Astrocyte (in vitro differentiated cells and primary cell): ENCODE results near the gene SMIM23. TPM values are rescaled to one million over a fixed set of nuclear protein-coding genes. Genes with fewer than 3 reads are reported as not detected.

Source experiments
- DNase-seq: peaks from one replicate; pipeline ENCODE4 v3.0.0-alpha.2; 2010; ENCODE audit warnings: low read depth
- FAIRE-seq: peaks from 2 replicates; lab custom pipeline; 2011; peaks lifted over from hg19 to GRCh38; lab: Jason Lieb, UNC
- H2AFZ ChIP-seq: 2 replicates; pipeline ENCODE4 v1.6.0; 2012; ENCODE audit warnings: low read depth, low read length, inconsistent platforms
- H3K27ac ChIP-seq: 2 replicates; pipeline ENCODE4 v1.5.1; 2011; ENCODE audit warnings: low read depth, low read length, inconsistent platforms
- H3K27me3 ChIP-seq: 2 replicates; pipeline ENCODE4 v1.6.0; 2011; ENCODE audit warnings: low read length, inconsistent platforms; ENCODE audit not compliant: insufficient read depth
- H3K36me3 ChIP-seq: 2 replicates; pipeline ENCODE4 v1.5.1; 2011; ENCODE audit warnings: low read length, inconsistent platforms; ENCODE audit not compliant: insufficient read depth
- H3K4me1 ChIP-seq: 2 replicates; pipeline ENCODE4 v1.5.1; 2011; ENCODE audit warnings: low read length, inconsistent platforms; ENCODE audit not compliant: insufficient read depth
- H3K4me2 ChIP-seq: 2 replicates; pipeline ENCODE4 v1.6.0; 2012; ENCODE audit warnings: low read length, inconsistent platforms
- H3K4me3 ChIP-seq: 2 replicates; pipeline ENCODE4 v1.5.1; 2011; ENCODE audit warnings: low read depth, mild to moderate bottlenecking, low read length, inconsistent platforms; ENCODE audit not compliant: insufficient read depth
- H3K79me2 ChIP-seq: 2 replicates; pipeline ENCODE4 v1.6.0; 2012; ENCODE audit warnings: mild to moderate bottlenecking, low read length, inconsistent platforms; ENCODE audit not compliant: insufficient read depth
- H3K9ac ChIP-seq: 2 replicates; pipeline ENCODE4 v1.6.0; 2012; ENCODE audit warnings: mild to moderate bottlenecking, low read length, inconsistent platforms
- H3K9me3 ChIP-seq: 2 replicates; pipeline ENCODE4 v1.5.1; 2012; ENCODE audit warnings: low read depth, mild to moderate bottlenecking, low read length, inconsistent platforms; ENCODE audit not compliant: insufficient read depth
- H4K20me1 ChIP-seq: 2 replicates; pipeline ENCODE4 v1.6.0; 2012; ENCODE audit warnings: low read length, inconsistent platforms; ENCODE audit not compliant: insufficient read depth
- H3K27ac Mint-ChIP-seq: one replicate; pipeline ENCODE4 v1.8.0; 2021; ENCODE audit warnings: mild to moderate bottlenecking, mixed read lengths; ENCODE audit not compliant: unreplicated experiment
- H3K27me3 Mint-ChIP-seq: one replicate; pipeline ENCODE4 v1.8.0; 2021; ENCODE audit warnings: low read depth, mixed read lengths; ENCODE audit not compliant: unreplicated experiment
- H3K36me3 Mint-ChIP-seq: one replicate; pipeline ENCODE4 v1.8.0; 2021; ENCODE audit warnings: low read depth, mixed read lengths; ENCODE audit not compliant: unreplicated experiment
- H3K4me1 Mint-ChIP-seq: one replicate; pipeline ENCODE4 v1.8.0; 2021; ENCODE audit warnings: low read depth, mixed read lengths; ENCODE audit not compliant: unreplicated experiment
- H3K4me3 Mint-ChIP-seq: one replicate; pipeline ENCODE4 v1.8.0; 2021; ENCODE audit warnings: mild to moderate bottlenecking, moderate library complexity, mixed read lengths; ENCODE audit not compliant: unreplicated experiment
- H3K9me3 Mint-ChIP-seq: one replicate; pipeline ENCODE4 v1.8.0; 2021; ENCODE audit warnings: mild to moderate bottlenecking, mixed read lengths; ENCODE audit not compliant: unreplicated experiment
- EZH2 ChIP-seq: IDR thresholded peaks from 2 replicates; pipeline ENCODE4 v1.6.1; 2012; ENCODE audit warnings: mild to moderate bottlenecking, low read length, inconsistent platforms; ENCODE audit not compliant: insufficient read depth
- total RNA-seq: library from RNA; stranded (reverse); gene quantifications from 2 replicates; pipeline ENCODE4 v1.2.1, GENCODE V29; 2021
- TF ChIP-seq, protein P1 (sequence below): IDR thresholded peaks from 2 replicates; pipeline ENCODE4 v1.5.1; 2011; ENCODE audit warnings: low read depth, mild to moderate bottlenecking, inconsistent platforms, low read length, moderate library complexity; ENCODE audit not compliant: insufficient read depth

The SMIM23 gene
- total RNA-seq, 1 donor from 2014 or later: not detected

DNA sequence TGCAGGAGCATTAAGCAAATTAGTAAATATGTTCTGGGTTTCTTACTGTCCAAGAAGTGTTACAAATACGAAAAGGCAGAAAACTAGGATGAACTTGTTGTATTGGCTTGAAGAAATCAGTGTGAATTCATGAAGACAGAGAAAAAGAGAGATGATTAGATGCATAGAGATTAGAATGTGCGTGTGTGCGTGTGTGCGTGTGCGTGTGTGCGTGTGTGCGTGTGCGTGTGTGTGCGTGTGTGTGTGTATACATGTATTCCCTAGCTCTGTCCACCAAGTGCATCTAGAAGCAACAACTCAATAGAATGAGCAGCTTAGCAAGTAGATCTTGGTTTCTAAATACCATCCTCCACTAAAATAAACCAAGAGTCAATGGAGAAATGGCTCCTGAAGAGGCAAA, 41.5 kb downstream of the SMIM23 start:
- H3K27me3 Mint-ChIP-seq: peaks cover 13% of the 10 kb centered on the region
- Histone ChIP-seq H3K27me3 (peaks cover 4% of the 10 kb centered on the region), H3K4me3 (no peak overlapping the region), H3K4me1 (no peaks in the 10 kb centered on the region), H3K36me3 (no peaks in the 10 kb centered on the region), H4K20me1 (no peaks in the 10 kb centered on the region), H3K79me2 (no peaks in the 10 kb centered on the region), H3K9ac (no peak overlapping the region), H3K27ac (no peak overlapping the region), H3K9me3 (no peaks in the 10 kb centered on the region), H3K4me2 (no peak overlapping the region), H2AFZ (no peak overlapping the region)
- H3K9me3 Mint-ChIP-seq: peaks cover 33% of the 10 kb centered on the region
- peaks cover 6% of the 10 kb centered on the region for H3K36me3 Mint-ChIP-seq
- TF ChIP-seq EZH2: no peak
- TF ChIP-seq, protein P1, sequence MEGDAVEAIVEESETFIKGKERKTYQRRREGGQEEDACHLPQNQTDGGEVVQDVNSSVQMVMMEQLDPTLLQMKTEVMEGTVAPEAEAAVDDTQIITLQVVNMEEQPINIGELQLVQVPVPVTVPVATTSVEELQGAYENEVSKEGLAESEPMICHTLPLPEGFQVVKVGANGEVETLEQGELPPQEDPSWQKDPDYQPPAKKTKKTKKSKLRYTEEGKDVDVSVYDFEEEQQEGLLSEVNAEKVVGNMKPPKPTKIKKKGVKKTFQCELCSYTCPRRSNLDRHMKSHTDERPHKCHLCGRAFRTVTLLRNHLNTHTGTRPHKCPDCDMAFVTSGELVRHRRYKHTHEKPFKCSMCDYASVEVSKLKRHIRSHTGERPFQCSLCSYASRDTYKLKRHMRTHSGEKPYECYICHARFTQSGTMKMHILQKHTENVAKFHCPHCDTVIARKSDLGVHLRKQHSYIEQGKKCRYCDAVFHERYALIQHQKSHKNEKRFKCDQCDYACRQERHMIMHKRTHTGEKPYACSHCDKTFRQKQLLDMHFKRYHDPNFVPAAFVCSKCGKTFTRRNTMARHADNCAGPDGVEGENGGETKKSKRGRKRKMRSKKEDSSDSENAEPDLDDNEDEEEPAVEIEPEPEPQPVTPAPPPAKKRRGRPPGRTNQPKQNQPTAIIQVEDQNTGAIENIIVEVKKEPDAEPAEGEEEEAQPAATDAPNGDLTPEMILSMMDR: no peak
- H3K4me3 Mint-ChIP-seq: no peak overlapping the region
- DNase-seq (no peak), FAIRE-seq (no peak)
- H3K4me1 Mint-ChIP-seq: peaks cover 10% of the 10 kb centered on the region
- H3K27ac Mint-ChIP-seq: no peak overlapping the region

DNA sequence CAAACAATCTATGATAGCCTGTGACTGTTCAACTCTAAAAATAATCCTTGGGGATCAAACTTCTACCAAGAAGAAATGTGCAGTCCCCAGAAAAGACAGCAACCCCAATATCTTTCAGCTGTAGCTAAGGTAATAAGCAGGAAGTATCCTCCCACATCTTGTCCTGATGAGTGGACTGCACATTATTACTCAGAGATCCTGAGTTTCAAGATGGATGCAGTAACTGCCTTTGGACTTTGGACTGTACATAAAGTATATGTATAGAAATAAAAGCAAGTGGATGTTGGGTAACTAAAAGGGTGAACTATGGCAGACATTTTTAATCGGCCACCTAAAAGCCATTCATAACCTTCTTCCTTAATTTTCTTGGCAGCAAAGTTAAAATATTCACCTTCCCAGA, 45.1 kb downstream of the SMIM23 start:
- Histone ChIP-seq H2AFZ (no peak overlapping the region), H3K4me1 (no peaks in the 10 kb centered on the region), H3K27me3 (peaks cover 4% of the 10 kb centered on the region), H4K20me1 (no peaks in the 10 kb centered on the region), H3K4me2 (no peak overlapping the region), H3K9ac (no peak overlapping the region), H3K9me3 (no peaks in the 10 kb centered on the region), H3K36me3 (no peaks in the 10 kb centered on the region), H3K4me3 (no peak overlapping the region), H3K79me2 (no peaks in the 10 kb centered on the region), H3K27ac (no peak overlapping the region)
- peaks cover 28% of the 10 kb centered on the region for H3K9me3 Mint-ChIP-seq
- TF ChIP-seq, protein P1: no peak
- no peak for TF ChIP-seq EZH2
- H3K36me3 Mint-ChIP-seq: peaks cover 9% of the 10 kb centered on the region
- no peak for DNase-seq
- H3K27me3 Mint-ChIP-seq: peaks cover 2% of the 10 kb centered on the region
- no peak overlapping the region for H3K4me3 Mint-ChIP-seq
- no peak for FAIRE-seq
- no peak overlapping the region for H3K27ac Mint-ChIP-seq
- peaks cover 6% of the 10 kb centered on the region for H3K4me1 Mint-ChIP-seq

DNA sequence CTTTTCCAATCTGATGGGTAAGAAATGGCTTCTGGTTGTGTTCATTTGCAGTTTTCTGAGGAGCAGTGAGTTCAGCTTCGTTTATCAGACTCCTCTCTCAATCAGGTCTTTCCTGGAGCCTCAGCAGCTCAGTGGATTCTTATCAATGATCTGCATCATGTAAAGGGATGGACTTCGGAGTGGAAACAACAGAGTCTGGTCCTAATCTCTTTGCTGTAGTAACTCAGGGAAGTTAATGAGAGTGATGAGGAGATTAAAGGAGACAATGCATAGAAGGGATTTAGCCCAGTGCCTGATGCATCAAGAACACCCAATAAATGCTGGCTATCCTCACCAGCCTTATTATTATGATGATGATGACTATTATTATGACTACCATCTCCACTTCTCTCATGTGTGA, 47.2 kb downstream of the SMIM23 start:
- no peak for TF ChIP-seq EZH2
- TF ChIP-seq, protein P1: no peak
- Histone ChIP-seq H3K36me3 (no peaks in the 10 kb centered on the region), H3K9me3 (no peaks in the 10 kb centered on the region), H3K9ac (no peak overlapping the region), H3K4me3 (no peak overlapping the region), H3K27ac (no peak overlapping the region), H3K4me2 (no peak overlapping the region), H3K79me2 (no peaks in the 10 kb centered on the region), H3K27me3 (peaks cover 4% of the 10 kb centered on the region), H4K20me1 (no peaks in the 10 kb centered on the region), H3K4me1 (no peaks in the 10 kb centered on the region), H2AFZ (no peak overlapping the region)
- Mint-ChIP-seq H3K4me3 (no peak overlapping the region), H3K27me3 (no peaks in the 10 kb centered on the region), H3K4me1 (no peaks in the 10 kb centered on the region), H3K9me3 (peaks cover 18% of the 10 kb centered on the region), H3K36me3 (peaks cover 7% of the 10 kb centered on the region), H3K27ac (no peak overlapping the region)
- no peak for FAIRE-seq
- no peak for DNase-seq
